ENCODE measurements around the gene BCAP31. TPM values are rescaled to one million over a fixed set of nuclear protein-coding genes. Genes with fewer than 3 reads are reported as not detected.

Gene BCAP31
- total RNA-seq, 1 donor from 2014 or later = 108 TPM

- no peak for DNase-seq (ENCODE audit: low spot score)
- ATAC-seq = no peak
Observed at GRCh38 chrX:153659268-153659667, 64.9 kb downstream of the BCAP31 start.

GRCh38 chrX:153657161-153657560 lies 67.0 kb downstream of the BCAP31 start:
- DNase-seq (ENCODE audit: low spot score) (no peak), ATAC-seq (no peak)

- DNase-seq (ENCODE audit: low spot score) (no peak), ATAC-seq (no peak)
Observed at GRCh38 chrX:153653556-153653955, 70.6 kb downstream of the BCAP31 start.

GRCh38 chrX:153651540-153652079 lies 72.6 kb downstream of the BCAP31 start:
- DNase-seq (ENCODE audit: low spot score) (peak; percentile 33), ATAC-seq (peak; percentile 64)

- ATAC-seq = no peak
- DNase-seq (ENCODE audit: low spot score) = no peak
Observed at GRCh38 chrX:153650959-153651358, 73.2 kb downstream of the BCAP31 start.

Other genes with a start within 250 kb of the BCAP31 start
- gene BGN, start 229.4 kb downstream of the BCAP31 start, total RNA-seq = 88.4 TPM
- gene ATP2B3, start 206.7 kb downstream of the BCAP31 start, total RNA-seq = not detected
- 8.7 TPM for gene CCNQ, start 125.2 kb downstream of the BCAP31 start, total RNA-seq
- 0.60 TPM for gene DUSP9, start 77.2 kb downstream of the BCAP31 start, total RNA-seq
- gene PNCK, start 50.6 kb downstream of the BCAP31 start, total RNA-seq = not detected
- 3.2 TPM for gene SLC6A8, start 36.5 kb downstream of the BCAP31 start, total RNA-seq
- gene ABCD1, start 469 bp upstream of the BCAP31 start, total RNA-seq = 13.4 TPM
- gene PLXNB3, start 39.9 kb upstream of the BCAP31 start, total RNA-seq = 1.4 TPM
- not detected for gene SRPK3, start 56.7 kb upstream of the BCAP31 start, total RNA-seq
- gene IDH3G, start 70.0 kb upstream of the BCAP31 start, total RNA-seq = 25.4 TPM
- 211 TPM for gene SSR4, start 70.3 kb upstream of the BCAP31 start, total RNA-seq
- gene PDZD4, start 106.2 kb upstream of the BCAP31 start, total RNA-seq = 0.91 TPM
- gene L1CAM, start 161.8 kb upstream of the BCAP31 start, total RNA-seq = 0.88 TPM
- gene AVPR2, start 180.3 kb upstream of the BCAP31 start, total RNA-seq = not detected
- 8.1 TPM for gene ARHGAP4, start 201.9 kb upstream of the BCAP31 start, total RNA-seq
- 38.0 TPM for gene NAA10, start 210.7 kb upstream of the BCAP31 start, total RNA-seq
- gene RENBP, start 220.3 kb upstream of the BCAP31 start, total RNA-seq = 5.5 TPM
- gene HCFC1, start 247.4 kb upstream of the BCAP31 start, total RNA-seq = 17.2 TPM
- gene TMEM187, start 248.4 kb upstream of the BCAP31 start, total RNA-seq = 11.6 TPM